ENCODE data around the gene ADCY7. TPM values are rescaled to one million over a fixed set of nuclear protein-coding genes. Genes with fewer than 3 reads are reported as not detected.

The ADCY7 gene
- total and polyA plus RNA-seq, 9 of the 15 experiments (the other 6 are each of a cell fraction or from before 2014, with no cell fraction given), result 2.3 to 108 (median 28.6) TPM

DNA sequence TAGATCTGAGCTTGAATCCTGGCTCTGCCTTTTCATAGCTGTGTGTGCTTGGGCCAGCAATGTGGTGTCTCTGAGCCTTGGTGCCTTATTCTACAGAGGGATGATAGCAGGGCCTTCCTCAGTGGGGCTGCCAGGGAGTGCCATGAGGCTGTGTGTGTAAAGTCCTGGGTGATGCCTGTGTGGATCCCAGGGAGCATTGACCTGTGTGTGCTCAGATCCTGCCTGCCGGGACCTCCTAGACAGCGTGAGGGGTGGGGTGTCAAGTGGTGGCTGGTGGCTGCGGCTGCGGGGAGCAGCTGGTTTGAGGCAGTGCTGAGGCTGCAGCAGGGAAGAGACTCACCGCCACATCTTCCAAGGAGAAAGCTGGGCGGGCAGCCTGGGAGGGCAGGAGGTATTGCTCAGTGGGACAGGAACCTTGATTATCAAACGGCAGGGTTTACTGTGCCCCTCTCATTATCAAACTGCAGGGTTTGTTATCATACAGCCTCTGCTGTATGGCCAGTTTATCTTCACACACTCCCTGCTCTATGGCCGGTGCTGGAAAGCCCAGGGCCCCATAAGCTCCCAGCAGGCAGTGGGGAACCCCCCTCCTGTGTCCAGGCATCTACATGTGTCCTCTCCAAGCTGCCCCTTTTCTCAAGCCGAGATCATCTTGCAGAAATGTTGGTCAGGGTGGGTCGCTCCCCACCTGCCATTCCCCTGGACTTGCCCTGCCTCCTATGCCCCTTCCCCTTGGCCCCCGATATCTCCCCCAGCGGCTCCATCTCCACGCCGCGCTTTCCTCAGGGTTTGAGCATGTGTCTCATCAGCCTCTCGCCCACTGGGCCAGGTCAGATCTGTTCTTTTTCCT is 3.1 kb upstream of the ADCY7 start (continued):
- TF ChIP-seq ZFPM2 (CRISPR knock-in tag; IDR thresholded peaks at IDR 0.05), result no peak
- TF ChIP-seq HNRNPH1 (optimal IDR thresholded peaks at IDR 0.05; ENCODE audit: low read depth, low read length), result no peak
- TF ChIP-seq SREBF2 (CRISPR knock-in tag; IDR thresholded peaks at IDR 0.05), result no peak
- 0 out of 2 replicates have a peak, but pooled peaks have one; percentile 16 for TF ChIP-seq PTBP1 (IDR thresholded peaks at IDR 0.05; ENCODE audit: low read depth, low read length)
- TF ChIP-seq BDP1 (IDR thresholded peaks at IDR 0.05; ENCODE audit: insufficient read depth, insufficient read length), result no peak
- peak; percentile 35; the same call in 1 of the 2 replicates for TF ChIP-seq CREB1 (IDR thresholded peaks at IDR 0.05)
- no peak for TF ChIP-seq CREB1 (CRISPR knock-in tag; IDR thresholded peaks at IDR 0.05)
- TF ChIP-seq MCM2 (IDR thresholded peaks at IDR 0.05; ENCODE audit: low read depth), result no peak
- TF ChIP-seq GTF2A2 (tag; IDR thresholded peaks at IDR 0.05), result no peak
- TF ChIP-seq, protein P1, sequence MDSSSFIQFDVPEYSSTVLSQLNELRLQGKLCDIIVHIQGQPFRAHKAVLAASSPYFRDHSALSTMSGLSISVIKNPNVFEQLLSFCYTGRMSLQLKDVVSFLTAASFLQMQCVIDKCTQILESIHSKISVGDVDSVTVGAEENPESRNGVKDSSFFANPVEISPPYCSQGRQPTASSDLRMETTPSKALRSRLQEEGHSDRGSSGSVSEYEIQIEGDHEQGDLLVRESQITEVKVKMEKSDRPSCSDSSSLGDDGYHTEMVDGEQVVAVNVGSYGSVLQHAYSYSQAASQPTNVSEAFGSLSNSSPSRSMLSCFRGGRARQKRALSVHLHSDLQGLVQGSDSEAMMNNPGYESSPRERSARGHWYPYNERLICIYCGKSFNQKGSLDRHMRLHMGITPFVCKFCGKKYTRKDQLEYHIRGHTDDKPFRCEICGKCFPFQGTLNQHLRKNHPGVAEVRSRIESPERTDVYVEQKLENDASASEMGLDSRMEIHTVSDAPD (CRISPR knock-in tag; IDR thresholded peaks at IDR 0.05), result no peak
- TF ChIP-seq MTA3 (IDR thresholded peaks at IDR 0.05; ENCODE audit: borderline replicate concordance), result no peak
- no peak for TF ChIP-seq SP2 (IDR thresholded peaks at IDR 0.05; ENCODE audit: extremely low read depth, low read depth, low read length, poor library complexity, severe bottlenecking)
- TF ChIP-seq ZNF354B (CRISPR knock-in tag; IDR thresholded peaks at IDR 0.05), result no peak
- no peak for TF ChIP-seq POLR2H (tag; IDR thresholded peaks at IDR 0.05; ENCODE audit: low read depth)
- TF ChIP-seq YY1 (IDR thresholded peaks at IDR 0.05; ENCODE audit: borderline replicate concordance in 1 of 3, control insufficient read depth in 1 of 3, extremely low read depth in 1 of 3, insufficient read depth in 3 of 3, insufficient read length in 1 of 3, insufficient replicate concordance in 2 of 3, low read depth in 1 of 3, low read length in 2 of 3), result peak in 2 of 3 experiments; percentile 11 to 68
- no peak for TF ChIP-seq TRIM28 (IDR thresholded peaks at IDR 0.05)
- no peak for TF ChIP-seq CREB5 (CRISPR knock-in tag; IDR thresholded peaks at IDR 0.05)
- TF ChIP-seq PURB (CRISPR knock-in tag; IDR thresholded peaks at IDR 0.05; ENCODE audit: low read depth), result no peak
- peak in 1 of 2 experiments; percentile 78; a peak in 2 of 4 replicates for TF ChIP-seq RCOR1 (IDR thresholded peaks at IDR 0.05; ENCODE audit: borderline replicate concordance in 1 of 2, low read depth in 2 of 2, low read length in 2 of 2)
